Hematopoietic multipotent progenitor cell treated with erythropoietin and hydrocortisone succinate and interleukin-3 and kit ligand, for 15 days (in vitro differentiated cells): ENCODE results near the gene URAD.

Experiments used
- DNase-seq: peaks from one replicate; pipeline ENCODE4 v3.0.0-alpha.2; 2015; ENCODE audit warnings: low spot score

The URAD gene

GRCh38 chr13:27997904-27998522 lies 9.5 kb upstream of the URAD start:
- DNase-seq, result peak; percentile 17

- no peak for DNase-seq
Measured at GRCh38 chr13:27991881-27992280, 3.4 kb upstream of the URAD start.

- DNase-seq, result no peak
Measured at GRCh38 chr13:27985600-27985999, 2.9 kb downstream of the URAD start.

- DNase-seq, result no peak
Measured at GRCh38 chr13:27982361-27982760, 6.1 kb downstream of the URAD start.

- DNase-seq, result no peak
Measured at GRCh38 chr13:27981006-27981708, 7.3 kb downstream of the URAD start.

GRCh38 chr13:27980280-27980998 lies 8.1 kb downstream of the URAD start:
- DNase-seq, result no peak

- DNase-seq, result no peak
Measured at GRCh38 chr13:27979765-27980279, 8.7 kb downstream of the URAD start.

GRCh38 chr13:27979001-27979643 lies 9.4 kb downstream of the URAD start:
- DNase-seq, result no peak

GRCh38 chr13:27978301-27978968 lies 10.1 kb downstream of the URAD start:
- DNase-seq, result no peak

- DNase-seq, result no peak
Measured at GRCh38 chr13:27977476-27978300, 10.8 kb downstream of the URAD start.

GRCh38 chr13:27976362-27977091 lies 12.0 kb downstream of the URAD start:
- DNase-seq, result no peak

- no peak for DNase-seq
Measured at GRCh38 chr13:27975564-27976361, 12.7 kb downstream of the URAD start.

GRCh38 chr13:27973961-27974662 lies 14.4 kb downstream of the URAD start:
- DNase-seq, result no peak

- no peak for DNase-seq
Measured at GRCh38 chr13:27973291-27973690, 15.2 kb downstream of the URAD start.

GRCh38 chr13:27972478-27972820 lies 16.0 kb downstream of the URAD start:
- DNase-seq, result no peak

GRCh38 chr13:27971776-27972477 lies 16.6 kb downstream of the URAD start:
- no peak for DNase-seq

GRCh38 chr13:27971236-27971645 lies 17.3 kb downstream of the URAD start:
- no peak for DNase-seq
